ENCODE measurements around the gene HEG1.

Gene HEG1

GRCh38 chr3:124997303-124998246 is 58.2 kb downstream of the HEG1 start:
- no peaks in the 10 kb centered on the region for H3K9me2 ChIP-seq (replicated peaks; ENCODE audit: insufficient read depth, low read length)
- H3K9me3 ChIP-seq (ENCODE audit: insufficient read depth, low read length) = no peaks in the 10 kb centered on the region
- no peak overlapping the region for H3K4me2 ChIP-seq (ENCODE audit: low read depth, low read length, poor library complexity, severe bottlenecking)
- no peak overlapping the region for H3K4me3 ChIP-seq (ENCODE audit: insufficient read depth, low read length, poor library complexity, severe bottlenecking)
- H3K27me3 ChIP-seq (ENCODE audit: low read length) = no peaks in the 10 kb centered on the region
- no peak overlapping the region for H2AFZ ChIP-seq (ENCODE audit: low read depth, low read length, severe bottlenecking)
- H4K20me1 ChIP-seq (ENCODE audit: low read depth, low read length) = no peaks in the 10 kb centered on the region
- no peaks in the 10 kb centered on the region for H3F3A ChIP-seq (ENCODE audit: insufficient read depth)
- H3K9ac ChIP-seq (ENCODE audit: low read length) = no peak overlapping the region
- no peaks in the 10 kb centered on the region for H3K36me3 ChIP-seq (ENCODE audit: low read length)
- no peak overlapping the region for H3K27ac ChIP-seq (ENCODE audit: low read depth, low read length)
- TF ChIP-seq, protein P1, sequence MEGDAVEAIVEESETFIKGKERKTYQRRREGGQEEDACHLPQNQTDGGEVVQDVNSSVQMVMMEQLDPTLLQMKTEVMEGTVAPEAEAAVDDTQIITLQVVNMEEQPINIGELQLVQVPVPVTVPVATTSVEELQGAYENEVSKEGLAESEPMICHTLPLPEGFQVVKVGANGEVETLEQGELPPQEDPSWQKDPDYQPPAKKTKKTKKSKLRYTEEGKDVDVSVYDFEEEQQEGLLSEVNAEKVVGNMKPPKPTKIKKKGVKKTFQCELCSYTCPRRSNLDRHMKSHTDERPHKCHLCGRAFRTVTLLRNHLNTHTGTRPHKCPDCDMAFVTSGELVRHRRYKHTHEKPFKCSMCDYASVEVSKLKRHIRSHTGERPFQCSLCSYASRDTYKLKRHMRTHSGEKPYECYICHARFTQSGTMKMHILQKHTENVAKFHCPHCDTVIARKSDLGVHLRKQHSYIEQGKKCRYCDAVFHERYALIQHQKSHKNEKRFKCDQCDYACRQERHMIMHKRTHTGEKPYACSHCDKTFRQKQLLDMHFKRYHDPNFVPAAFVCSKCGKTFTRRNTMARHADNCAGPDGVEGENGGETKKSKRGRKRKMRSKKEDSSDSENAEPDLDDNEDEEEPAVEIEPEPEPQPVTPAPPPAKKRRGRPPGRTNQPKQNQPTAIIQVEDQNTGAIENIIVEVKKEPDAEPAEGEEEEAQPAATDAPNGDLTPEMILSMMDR (IDR thresholded peaks at IDR 0.05; ENCODE audit: insufficient read depth, low read length, poor library complexity, severe bottlenecking) = no peak
- TF ChIP-seq EZH2phosphoT487 (conservative IDR thresholded peaks at IDR 0.05; ENCODE audit: low read length) = no peak
- no peaks in the 10 kb centered on the region for H3K79me2 ChIP-seq (ENCODE audit: insufficient read depth, low read length)

DNA sequence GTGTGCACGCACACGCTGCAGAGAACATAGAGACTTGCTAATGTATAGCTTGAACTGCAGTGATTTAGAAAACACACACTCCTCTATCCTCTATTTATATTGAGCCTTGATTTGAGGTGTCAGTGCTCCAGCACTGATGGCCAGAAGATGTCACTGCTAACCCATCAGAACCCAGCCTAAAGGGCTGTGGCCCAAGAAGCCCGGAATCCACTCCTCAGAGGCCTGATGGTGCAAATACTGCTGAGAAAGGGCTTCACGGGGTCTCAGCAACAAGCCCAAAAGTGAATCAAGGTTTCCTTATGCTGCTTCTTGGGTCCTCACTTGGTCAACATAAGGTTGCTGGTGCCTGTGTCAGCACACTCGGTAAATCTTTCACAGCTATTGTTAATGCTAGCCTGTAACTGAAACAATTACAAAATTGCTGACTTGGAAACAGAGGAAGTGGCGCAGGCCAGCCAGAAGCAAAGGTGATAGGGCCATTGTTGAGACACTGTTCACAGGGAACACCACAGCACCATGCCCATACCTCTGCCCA is 60.3 kb downstream of the HEG1 start:
- H3K27ac ChIP-seq (ENCODE audit: low read depth, low read length) = no peak overlapping the region
- no peak overlapping the region for H2AFZ ChIP-seq (ENCODE audit: low read depth, low read length, severe bottlenecking)
- H3K36me3 ChIP-seq (ENCODE audit: low read length) = no peaks in the 10 kb centered on the region
- TF ChIP-seq, protein P1 (IDR thresholded peaks at IDR 0.05; ENCODE audit: insufficient read depth, low read length, poor library complexity, severe bottlenecking) = peak; percentile 25
- no peak for TF ChIP-seq EZH2phosphoT487 (conservative IDR thresholded peaks at IDR 0.05; ENCODE audit: low read length)
- H3K79me2 ChIP-seq (ENCODE audit: insufficient read depth, low read length) = no peaks in the 10 kb centered on the region
- H4K20me1 ChIP-seq (ENCODE audit: low read depth, low read length) = no peaks in the 10 kb centered on the region
- no peak overlapping the region for H3K4me2 ChIP-seq (ENCODE audit: low read depth, low read length, poor library complexity, severe bottlenecking)
- no peaks in the 10 kb centered on the region for H3F3A ChIP-seq (ENCODE audit: insufficient read depth)
- no peaks in the 10 kb centered on the region for H3K9me3 ChIP-seq (ENCODE audit: insufficient read depth, low read length)
- no peak overlapping the region for H3K9ac ChIP-seq (ENCODE audit: low read length)
- H3K4me3 ChIP-seq (ENCODE audit: insufficient read depth, low read length, poor library complexity, severe bottlenecking) = no peak overlapping the region
- H3K9me2 ChIP-seq (replicated peaks; ENCODE audit: insufficient read depth, low read length) = no peaks in the 10 kb centered on the region
- H3K27me3 ChIP-seq (ENCODE audit: low read length) = no peaks in the 10 kb centered on the region

- Histone ChIP-seq H3K27ac (ENCODE audit: low read depth, low read length) (no peak overlapping the region), H3K9me2 (replicated peaks; ENCODE audit: insufficient read depth, low read length) (no peaks in the 10 kb centered on the region), H3K79me2 (ENCODE audit: insufficient read depth, low read length) (no peaks in the 10 kb centered on the region), H3K4me3 (ENCODE audit: insufficient read depth, low read length, poor library complexity, severe bottlenecking) (no peak overlapping the region), H3K36me3 (ENCODE audit: low read length) (no peaks in the 10 kb centered on the region), H2AFZ (ENCODE audit: low read depth, low read length, severe bottlenecking) (no peak overlapping the region), H4K20me1 (ENCODE audit: low read depth, low read length) (no peaks in the 10 kb centered on the region), H3K9me3 (ENCODE audit: insufficient read depth, low read length) (no peaks in the 10 kb centered on the region), H3K9ac (ENCODE audit: low read length) (no peak overlapping the region), H3K27me3 (ENCODE audit: low read length) (no peaks in the 10 kb centered on the region), H3K4me2 (ENCODE audit: low read depth, low read length, poor library complexity, severe bottlenecking) (no peak overlapping the region), H3F3A (ENCODE audit: insufficient read depth) (no peaks in the 10 kb centered on the region)
- no peak for TF ChIP-seq EZH2phosphoT487 (conservative IDR thresholded peaks at IDR 0.05; ENCODE audit: low read length)
- TF ChIP-seq, protein P1 (IDR thresholded peaks at IDR 0.05; ENCODE audit: insufficient read depth, low read length, poor library complexity, severe bottlenecking) = no peak
Measured at GRCh38 chr3:124993466-124993865, 62.3 kb downstream of the HEG1 start.

Measured in SU-DHL-6 (cell line).